Stomach (tissue), 4 donors: Measurements from ENCODE around the gene NECTIN1.

Experiments used
- EP300 ChIP-seq: sonication (generic); formaldehyde crosslinking; IDR thresholded peaks from one replicate; pipeline ENCODE4 v1.6.1; 2017; ENCODE audit warnings: antibody characterized with exemption
- POLR2A ChIP-seq, 4 donors: fragments of 450-650 bp; IDR thresholded peaks; one replicate each; pipeline ENCODE4 v1.6.1; 2016; ENCODE audit warnings: antibody characterized with exemption in 4 of 4, control low read depth in 2 of 4, mild to moderate bottlenecking in 1 of 4, moderate library complexity in 1 of 4
- TF ChIP-seq, protein P1 (sequence below), 7 experiments: fragments of 450-650 bp in 4 of 7; fragments of 200-600 bp in 3 of 7; sonication (generic) in 3 of 7; IDR thresholded peaks; one replicate each; pipeline ENCODE4 v1.5.1; 2016 to 2019; ENCODE audit warnings: antibody characterized with exemption in 7 of 7, control low read depth in 2 of 7, mild to moderate bottlenecking in 1 of 7

- no peak for TF ChIP-seq EP300
- TF ChIP-seq, protein P1, sequence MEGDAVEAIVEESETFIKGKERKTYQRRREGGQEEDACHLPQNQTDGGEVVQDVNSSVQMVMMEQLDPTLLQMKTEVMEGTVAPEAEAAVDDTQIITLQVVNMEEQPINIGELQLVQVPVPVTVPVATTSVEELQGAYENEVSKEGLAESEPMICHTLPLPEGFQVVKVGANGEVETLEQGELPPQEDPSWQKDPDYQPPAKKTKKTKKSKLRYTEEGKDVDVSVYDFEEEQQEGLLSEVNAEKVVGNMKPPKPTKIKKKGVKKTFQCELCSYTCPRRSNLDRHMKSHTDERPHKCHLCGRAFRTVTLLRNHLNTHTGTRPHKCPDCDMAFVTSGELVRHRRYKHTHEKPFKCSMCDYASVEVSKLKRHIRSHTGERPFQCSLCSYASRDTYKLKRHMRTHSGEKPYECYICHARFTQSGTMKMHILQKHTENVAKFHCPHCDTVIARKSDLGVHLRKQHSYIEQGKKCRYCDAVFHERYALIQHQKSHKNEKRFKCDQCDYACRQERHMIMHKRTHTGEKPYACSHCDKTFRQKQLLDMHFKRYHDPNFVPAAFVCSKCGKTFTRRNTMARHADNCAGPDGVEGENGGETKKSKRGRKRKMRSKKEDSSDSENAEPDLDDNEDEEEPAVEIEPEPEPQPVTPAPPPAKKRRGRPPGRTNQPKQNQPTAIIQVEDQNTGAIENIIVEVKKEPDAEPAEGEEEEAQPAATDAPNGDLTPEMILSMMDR (IDR thresholded peaks at IDR 0.05) = no peak
- TF ChIP-seq POLR2A (IDR thresholded peaks at IDR 0.05) = no peak
Observed at GRCh38 chr11:119744577-119744976, 15.6 kb upstream of the NECTIN1 start.
